ENCODE data around the gene TFF3.

Gene TFF3

DNA sequence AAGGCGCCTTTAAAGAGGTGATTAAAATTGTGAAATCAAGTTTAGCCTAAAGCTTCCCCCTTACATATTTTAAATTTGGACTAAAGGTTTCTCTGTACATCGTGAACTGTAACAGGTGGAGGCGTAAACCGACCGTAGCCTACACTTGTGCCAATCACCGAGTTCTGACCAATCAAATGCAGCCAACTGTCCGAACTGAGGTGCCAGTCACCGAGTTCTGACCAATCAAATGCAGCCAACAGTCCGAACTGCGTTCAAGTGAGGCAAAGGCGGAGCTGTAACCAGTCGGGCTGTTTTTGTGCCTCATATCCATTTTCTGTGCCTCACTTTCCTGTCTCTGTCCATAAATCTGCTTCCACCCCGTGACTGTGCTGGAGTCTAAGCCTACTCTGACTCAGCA is 43.7 kb upstream of the TFF3 start:
- DNase-seq (ENCODE audit: low read depth): no peak
- TF ChIP-seq, protein P1, sequence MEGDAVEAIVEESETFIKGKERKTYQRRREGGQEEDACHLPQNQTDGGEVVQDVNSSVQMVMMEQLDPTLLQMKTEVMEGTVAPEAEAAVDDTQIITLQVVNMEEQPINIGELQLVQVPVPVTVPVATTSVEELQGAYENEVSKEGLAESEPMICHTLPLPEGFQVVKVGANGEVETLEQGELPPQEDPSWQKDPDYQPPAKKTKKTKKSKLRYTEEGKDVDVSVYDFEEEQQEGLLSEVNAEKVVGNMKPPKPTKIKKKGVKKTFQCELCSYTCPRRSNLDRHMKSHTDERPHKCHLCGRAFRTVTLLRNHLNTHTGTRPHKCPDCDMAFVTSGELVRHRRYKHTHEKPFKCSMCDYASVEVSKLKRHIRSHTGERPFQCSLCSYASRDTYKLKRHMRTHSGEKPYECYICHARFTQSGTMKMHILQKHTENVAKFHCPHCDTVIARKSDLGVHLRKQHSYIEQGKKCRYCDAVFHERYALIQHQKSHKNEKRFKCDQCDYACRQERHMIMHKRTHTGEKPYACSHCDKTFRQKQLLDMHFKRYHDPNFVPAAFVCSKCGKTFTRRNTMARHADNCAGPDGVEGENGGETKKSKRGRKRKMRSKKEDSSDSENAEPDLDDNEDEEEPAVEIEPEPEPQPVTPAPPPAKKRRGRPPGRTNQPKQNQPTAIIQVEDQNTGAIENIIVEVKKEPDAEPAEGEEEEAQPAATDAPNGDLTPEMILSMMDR (IDR thresholded peaks at IDR 0.05; ENCODE audit: insufficient read depth, low read depth, low read length, missing control alignments): no peak
- no peak overlapping the region for H3K4me3 ChIP-seq (ENCODE audit: low read length)

- TF ChIP-seq, protein P1 (IDR thresholded peaks at IDR 0.05; ENCODE audit: insufficient read depth, low read depth, low read length, missing control alignments): no peak
- DNase-seq (ENCODE audit: low read depth): no peak
- no peak overlapping the region for H3K4me3 ChIP-seq (ENCODE audit: low read length)
These were observed 43.1 kb upstream of the TFF3 start for GRCh38 chr21:42358261-42358660.

DNA sequence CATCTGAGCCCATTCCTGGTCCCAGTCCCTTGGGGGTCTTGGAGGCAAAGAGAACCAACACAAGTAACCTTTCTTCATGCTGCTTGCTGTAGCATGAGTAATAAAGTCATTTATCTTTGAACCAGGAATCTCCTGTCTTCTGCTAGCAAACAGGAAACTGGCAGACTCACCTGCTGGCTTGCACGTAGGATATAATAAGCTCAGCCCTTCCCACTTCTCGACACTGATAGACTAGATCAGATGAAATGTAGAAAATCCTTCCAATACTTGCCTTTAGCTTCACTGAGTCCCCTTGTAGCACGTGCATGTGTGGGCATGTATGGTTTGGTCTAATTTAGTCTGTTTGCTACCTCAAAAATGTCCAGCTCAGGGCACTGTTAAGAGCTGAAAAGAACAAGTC is 42.1 kb upstream of the TFF3 start:
- no peak overlapping the region for H3K4me3 ChIP-seq (ENCODE audit: low read length)
- DNase-seq (ENCODE audit: low read depth): peak; percentile 13
- TF ChIP-seq, protein P1 (IDR thresholded peaks at IDR 0.05; ENCODE audit: insufficient read depth, low read depth, low read length, missing control alignments): no peak

- TF ChIP-seq, protein P1 (IDR thresholded peaks at IDR 0.05; ENCODE audit: insufficient read depth, low read depth, low read length, missing control alignments): no peak
- H3K4me3 ChIP-seq (ENCODE audit: low read length): no peak overlapping the region
- no peak for DNase-seq (ENCODE audit: low read depth)
These were observed 41.4 kb upstream of the TFF3 start for GRCh38 chr21:42356650-42357049.

GRCh38 chr21:42356046-42356445 is 40.8 kb upstream of the TFF3 start:
- H3K4me3 ChIP-seq (ENCODE audit: low read length): no peak overlapping the region
- TF ChIP-seq, protein P1 (IDR thresholded peaks at IDR 0.05; ENCODE audit: insufficient read depth, low read depth, low read length, missing control alignments): no peak
- DNase-seq (ENCODE audit: low read depth): no peak

DNA sequence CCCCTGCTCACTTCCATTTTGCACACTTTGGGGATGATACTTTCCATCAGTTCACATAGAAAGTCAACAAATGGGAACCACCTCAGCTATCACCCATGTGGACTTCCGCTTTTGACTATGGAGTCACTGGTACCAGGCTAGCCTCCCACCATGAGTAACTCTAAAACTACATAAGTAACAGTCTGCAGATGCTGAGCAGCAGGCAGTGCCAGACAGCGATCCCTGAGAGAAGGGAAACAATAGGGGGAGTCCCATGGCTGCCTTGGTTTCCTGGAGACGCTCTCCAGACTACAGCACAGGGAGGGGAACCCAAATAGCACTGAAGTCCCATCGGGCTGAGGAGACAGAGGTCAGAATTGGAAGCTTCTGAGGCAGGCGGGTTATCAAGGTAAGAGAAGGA is 38.4 kb upstream of the TFF3 start:
- TF ChIP-seq, protein P1 (IDR thresholded peaks at IDR 0.05; ENCODE audit: insufficient read depth, low read depth, low read length, missing control alignments): no peak
- H3K4me3 ChIP-seq (ENCODE audit: low read length): no peak overlapping the region
- no peak for DNase-seq (ENCODE audit: low read depth)

DNA sequence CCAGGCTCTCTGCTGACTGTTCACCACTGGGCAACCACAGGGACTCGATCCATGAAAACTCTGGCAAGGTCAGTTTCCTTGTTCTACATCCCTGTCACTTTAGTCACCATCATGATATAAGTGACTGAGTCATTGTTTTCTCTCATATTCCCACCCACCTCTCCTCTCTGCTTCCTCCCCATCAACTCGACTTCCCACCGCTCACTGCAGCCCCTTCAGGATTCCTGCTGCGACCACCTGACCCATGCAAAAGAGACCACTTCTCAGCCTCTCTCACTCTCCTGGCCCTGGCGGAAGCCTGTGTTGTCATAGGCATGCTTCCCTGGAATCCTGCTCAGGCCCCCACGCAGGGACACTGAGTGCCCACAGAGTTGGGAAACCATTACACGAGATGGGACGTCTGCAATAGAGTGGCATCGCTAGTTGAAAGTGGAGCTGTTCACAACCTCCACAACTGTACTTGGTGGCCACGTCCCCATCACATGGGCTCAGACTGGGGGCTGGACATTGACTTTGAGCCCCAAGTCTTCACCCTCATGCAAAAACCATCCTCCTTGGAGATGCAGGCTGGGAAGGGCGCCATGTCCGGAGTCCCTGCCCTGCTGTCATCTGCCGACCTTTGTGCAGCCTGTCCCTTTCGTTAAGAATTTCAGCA is 37.4 kb upstream of the TFF3 start:
- TF ChIP-seq, protein P1 (IDR thresholded peaks at IDR 0.05; ENCODE audit: insufficient read depth, low read depth, low read length, missing control alignments): no peak
- DNase-seq (ENCODE audit: low read depth): no peak
- H3K4me3 ChIP-seq (ENCODE audit: low read length): no peak overlapping the region

Measured in epithelial cell of esophagus (primary cell).